Keratinocyte (primary cell): ENCODE results near the gene DAB1.

Experiments used
- CTCF ChIP-seq, 3 experiments: IDR thresholded peaks in 1 of 3; conservative IDR thresholded peaks in 1 of 3; optimal IDR thresholded peaks in 1 of 3; 2 replicates in 2 of 3; 3 replicates in 1 of 3; pipeline versions ENCODE3 to v1.5.1; 2011; ENCODE audit warnings: low read length in 3 of 3, mild to moderate bottlenecking in 3 of 3, moderate library complexity in 2 of 3, control low read depth in 1 of 3, inconsistent platforms in 1 of 3; ENCODE audit not compliant: insufficient read depth in 2 of 3; ENCODE audit errors: extremely low read depth in 1 of 3
- EZH2 ChIP-seq: IDR thresholded peaks from one replicate; pipeline ENCODE4 v1.6.1; 2012; ENCODE audit warnings: inconsistent platforms, mild to moderate bottlenecking, low read length, moderate library complexity

GRCh38 chr1:57431400-57431799, 7.5 kb upstream of the DAB1 start:
- TF ChIP-seq CTCF (optimal IDR thresholded peaks at IDR 0.05 in 1 of 3, IDR thresholded peaks at IDR 0.05 in 1 of 3, conservative IDR thresholded peaks at IDR 0.05 in 1 of 3; ENCODE audit: extremely low read depth in 1 of 3, insufficient read depth in 2 of 3, low read length in 3 of 3) = no peak
- no peak for TF ChIP-seq EZH2
